HUES6 (cell line): ENCODE results near the gene KCNAB1.

ENCODE experiments used
- H3K27ac ChIP-seq: 2 replicates; pipeline ENCODE4 v1.7.0; 2013; ENCODE audit warnings: low read depth, mild to moderate bottlenecking, low read length, inconsistent platforms
- H3K27me3 ChIP-seq: 2 replicates; pipeline ENCODE4 v1.6.1; 2013; ENCODE audit warnings: low read length; ENCODE audit not compliant: control insufficient read depth, insufficient read depth
- H3K36me3 ChIP-seq: 2 replicates; pipeline ENCODE4 v1.6.1; 2013; ENCODE audit warnings: low read length; ENCODE audit not compliant: control insufficient read depth, insufficient read depth
- H3K4me1 ChIP-seq: 2 replicates; pipeline ENCODE4 v1.6.1; 2013; ENCODE audit warnings: low read length; ENCODE audit not compliant: control insufficient read depth, insufficient read depth
- H3K4me3 ChIP-seq: 2 replicates; pipeline ENCODE4 v1.5.1; 2013; ENCODE audit warnings: low read depth, low read length
- H3K9ac ChIP-seq: one replicate; pipeline ENCODE4 v1.6.1; 2013; ENCODE audit warnings: mild to moderate bottlenecking, low read length
- H3K9me3 ChIP-seq: 2 replicates; pipeline ENCODE4 v1.6.1; 2013; ENCODE audit warnings: low read depth, low read length; ENCODE audit not compliant: control insufficient read depth, insufficient read depth

KCNAB1 gene

GRCh38 chr3:156300929-156301840 lies 180.8 kb downstream of the KCNAB1 start:
- Histone ChIP-seq H3K4me3 (no peak overlapping the region), H3K27ac (no peak overlapping the region), H3K4me1 (no peaks in the 10 kb centered on the region), H3K9me3 (no peaks in the 10 kb centered on the region), H3K27me3 (no peaks in the 10 kb centered on the region), H3K36me3 (no peaks in the 10 kb centered on the region), H3K9ac (no peak overlapping the region)

- Histone ChIP-seq H3K27ac (no peak overlapping the region), H3K9ac (no peak overlapping the region), H3K4me3 (no peak overlapping the region), H3K4me1 (no peaks in the 10 kb centered on the region), H3K27me3 (no peaks in the 10 kb centered on the region), H3K9me3 (no peaks in the 10 kb centered on the region), H3K36me3 (no peaks in the 10 kb centered on the region)
Measured at GRCh38 chr3:156303001-156303707, 182.8 kb downstream of the KCNAB1 start.

- no peaks in the 10 kb centered on the region; the same call in 1 of the 2 replicates for H3K4me1 ChIP-seq
- no peak overlapping the region for H3K9ac ChIP-seq
- no peak overlapping the region for H3K4me3 ChIP-seq
- no peak overlapping the region for H3K27ac ChIP-seq
- H3K9me3 ChIP-seq, result no peaks in the 10 kb centered on the region
- H3K36me3 ChIP-seq, result no peaks in the 10 kb centered on the region
- H3K27me3 ChIP-seq, result no peaks in the 10 kb centered on the region
Measured at GRCh38 chr3:156304406-156304805, 184.0 kb downstream of the KCNAB1 start.

GRCh38 chr3:156305672-156306071 lies 185.3 kb downstream of the KCNAB1 start:
- Histone ChIP-seq H3K4me1 (no peaks in the 10 kb centered on the region; the same call in 1 of the 2 replicates), H3K27ac (no peak overlapping the region), H3K9ac (no peak overlapping the region), H3K36me3 (no peaks in the 10 kb centered on the region), H3K27me3 (no peaks in the 10 kb centered on the region), H3K4me3 (no peak overlapping the region), H3K9me3 (no peaks in the 10 kb centered on the region)

GRCh38 chr3:156307704-156308103 lies 187.3 kb downstream of the KCNAB1 start:
- no peaks in the 10 kb centered on the region for H3K9me3 ChIP-seq
- H3K4me3 ChIP-seq, result no peak overlapping the region
- H3K27ac ChIP-seq, result no peak overlapping the region
- no peaks in the 10 kb centered on the region for H3K36me3 ChIP-seq
- no peaks in the 10 kb centered on the region for H3K27me3 ChIP-seq
- no peak overlapping the region for H3K9ac ChIP-seq
- H3K4me1 ChIP-seq, result peaks cover 8% of the 10 kb centered on the region

GRCh38 chr3:156311431-156311830 lies 191.1 kb downstream of the KCNAB1 start:
- Histone ChIP-seq H3K4me3 (no peak overlapping the region), H3K4me1 (peaks cover 8% of the 10 kb centered on the region), H3K36me3 (no peaks in the 10 kb centered on the region), H3K27me3 (no peaks in the 10 kb centered on the region), H3K27ac (no peak overlapping the region), H3K9me3 (no peaks in the 10 kb centered on the region), H3K9ac (no peak overlapping the region)

- Histone ChIP-seq H3K27ac (no peak overlapping the region), H3K4me3 (no peak overlapping the region), H3K9me3 (no peaks in the 10 kb centered on the region), H3K36me3 (no peaks in the 10 kb centered on the region), H3K4me1 (peaks cover 8% of the 10 kb centered on the region), H3K27me3 (no peaks in the 10 kb centered on the region), H3K9ac (no peak overlapping the region)
Measured at GRCh38 chr3:156311930-156312329, 191.6 kb downstream of the KCNAB1 start.

- no peaks in the 10 kb centered on the region for H3K9me3 ChIP-seq
- H3K4me3 ChIP-seq, result no peak overlapping the region
- H3K9ac ChIP-seq, result no peak overlapping the region
- H3K27ac ChIP-seq, result no peak overlapping the region
- H3K36me3 ChIP-seq, result no peaks in the 10 kb centered on the region
- peaks cover 22% of the 10 kb centered on the region for H3K4me1 ChIP-seq
- no peaks in the 10 kb centered on the region for H3K27me3 ChIP-seq
Measured at GRCh38 chr3:156316076-156316475, 195.7 kb downstream of the KCNAB1 start.

GRCh38 chr3:156317462-156318074 lies 197.2 kb downstream of the KCNAB1 start:
- H3K36me3 ChIP-seq, result no peaks in the 10 kb centered on the region
- no peak overlapping the region for H3K4me3 ChIP-seq
- H3K9ac ChIP-seq, result no peak overlapping the region
- H3K9me3 ChIP-seq, result no peaks in the 10 kb centered on the region
- H3K27ac ChIP-seq, result peak overlapping the region; percentile 41
- H3K4me1 ChIP-seq, result peaks cover 14% of the 10 kb centered on the region
- no peaks in the 10 kb centered on the region for H3K27me3 ChIP-seq

GRCh38 chr3:156321945-156322344 lies 201.6 kb downstream of the KCNAB1 start:
- Histone ChIP-seq H3K36me3 (no peaks in the 10 kb centered on the region), H3K9ac (no peak overlapping the region), H3K27ac (no peak overlapping the region), H3K9me3 (no peaks in the 10 kb centered on the region), H3K4me3 (no peak overlapping the region), H3K27me3 (no peaks in the 10 kb centered on the region), H3K4me1 (peaks cover 14% of the 10 kb centered on the region)

GRCh38 chr3:156323466-156323865 lies 203.1 kb downstream of the KCNAB1 start:
- H3K27me3 ChIP-seq, result no peaks in the 10 kb centered on the region
- no peak overlapping the region for H3K4me3 ChIP-seq
- peaks cover under 1% of the 10 kb centered on the region; the same call in 1 of the 2 replicates for H3K4me1 ChIP-seq
- no peaks in the 10 kb centered on the region for H3K36me3 ChIP-seq
- H3K9ac ChIP-seq, result no peak overlapping the region
- H3K9me3 ChIP-seq, result no peaks in the 10 kb centered on the region
- H3K27ac ChIP-seq, result no peak overlapping the region
